ENCODE data around the gene STAT5B. TPM values are rescaled to one million over a fixed set of nuclear protein-coding genes. Genes with fewer than 3 reads are reported as not detected.
"Not testable (repeated sequence)": the region's sequence is repeated elsewhere in the genome, so short reads cannot be mapped to it uniquely, and the experiment has no call there.

Gene STAT5B
- polyA plus RNA-seq, 4 donors: 40.3 to 46.7 (median 42.0) TPM

- no peak for DNase-seq (ENCODE audit: low read depth in 4 of 4, low spot score in 3 of 4)
Measured at GRCh38 chr17:42271006-42271778, 5.0 kb downstream of the STAT5B start.

- DNase-seq (ENCODE audit: low read depth in 4 of 4, low spot score in 3 of 4): no peak
Measured at GRCh38 chr17:42270596-42270995, 5.6 kb downstream of the STAT5B start.

- DNase-seq (ENCODE audit: low read depth in 4 of 4, low spot score in 3 of 4): no peak
Measured at GRCh38 chr17:42270170-42270535, 6.0 kb downstream of the STAT5B start.

GRCh38 chr17:42268236-42268635 is 8.0 kb downstream of the STAT5B start:
- no peak for DNase-seq (ENCODE audit: low read depth in 4 of 4, low spot score in 3 of 4)

- no peak for DNase-seq (ENCODE audit: low read depth in 4 of 4, low spot score in 3 of 4)
Measured at GRCh38 chr17:42266918-42267766, 9.0 kb downstream of the STAT5B start.

GRCh38 chr17:42266462-42266861 is 9.7 kb downstream of the STAT5B start:
- no peak for DNase-seq (ENCODE audit: low read depth in 4 of 4, low spot score in 3 of 4)

- not testable (repeated sequence) for DNase-seq (ENCODE audit: low read depth in 4 of 4, low spot score in 3 of 4)
Measured at GRCh38 chr17:42264366-42264765, 11.8 kb downstream of the STAT5B start.

- no peak for DNase-seq (ENCODE audit: low read depth in 4 of 4, low spot score in 3 of 4)
Measured at GRCh38 chr17:42260318-42260717, 15.9 kb downstream of the STAT5B start.

GRCh38 chr17:42255445-42255844 is 20.7 kb downstream of the STAT5B start:
- no peak for DNase-seq (ENCODE audit: low read depth in 4 of 4, low spot score in 3 of 4)

- DNase-seq (ENCODE audit: low read depth in 4 of 4, low spot score in 3 of 4): no peak
Measured at GRCh38 chr17:42253578-42253977, 22.6 kb downstream of the STAT5B start.

- DNase-seq (ENCODE audit: low read depth in 4 of 4, low spot score in 3 of 4): no peak
Measured at GRCh38 chr17:42252597-42253550, 23.3 kb downstream of the STAT5B start.

- no peak for DNase-seq (ENCODE audit: low read depth in 4 of 4, low spot score in 3 of 4)
Measured at GRCh38 chr17:42251115-42251514, 25.1 kb downstream of the STAT5B start.

GRCh38 chr17:42249681-42250446 is 26.3 kb downstream of the STAT5B start:
- no peak for DNase-seq (ENCODE audit: low read depth in 4 of 4, low spot score in 3 of 4)

- DNase-seq (ENCODE audit: low read depth in 4 of 4, low spot score in 3 of 4): peak in 3 of 4 donors; percentile 15 to 54 (median 44)
Measured at GRCh38 chr17:42248351-42249179, 27.6 kb downstream of the STAT5B start.

- no peak for DNase-seq (ENCODE audit: low read depth in 4 of 4, low spot score in 3 of 4)
Measured at GRCh38 chr17:42247734-42248133, 28.5 kb downstream of the STAT5B start.

GRCh38 chr17:42246515-42246914 is 29.7 kb downstream of the STAT5B start:
- no peak for DNase-seq (ENCODE audit: low read depth in 4 of 4, low spot score in 3 of 4)

GRCh38 chr17:42245183-42245582 is 31.0 kb downstream of the STAT5B start:
- not testable (repeated sequence) for DNase-seq (ENCODE audit: low read depth in 4 of 4, low spot score in 3 of 4)

- not testable (repeated sequence) for DNase-seq (ENCODE audit: low read depth in 4 of 4, low spot score in 3 of 4)
Measured at GRCh38 chr17:42244116-42244515, 32.1 kb downstream of the STAT5B start.

- DNase-seq (ENCODE audit: low read depth in 4 of 4, low spot score in 3 of 4): no peak
Measured at GRCh38 chr17:42243493-42243982, 32.7 kb downstream of the STAT5B start.

Data from right renal pelvis (tissue), 4 donors.